A673 (cell line): ENCODE measurements around the gene ATP8A1.

ENCODE experiments used
- EZH2 ChIP-seq: fragments of 200-600 bp; sonication (generic); IDR thresholded peaks from 2 replicates; pipeline ENCODE4 v1.6.1; 2017; ENCODE audit warnings: borderline replicate concordance, low read depth, mild to moderate bottlenecking, mixed read lengths, antibody characterized with exemption, low read length; ENCODE audit not compliant: poor library complexity, severe bottlenecking
- TF ChIP-seq, protein P1 (sequence below): fragments of 300-800, 200-600 bp; sonication (generic); conservative IDR thresholded peaks from 2 replicates; pipeline ENCODE4 v1.5.1; 2017; ENCODE audit warnings: low read depth, mild to moderate bottlenecking, antibody characterized with exemption, low read length, moderate library complexity, mixed read lengths

DNA sequence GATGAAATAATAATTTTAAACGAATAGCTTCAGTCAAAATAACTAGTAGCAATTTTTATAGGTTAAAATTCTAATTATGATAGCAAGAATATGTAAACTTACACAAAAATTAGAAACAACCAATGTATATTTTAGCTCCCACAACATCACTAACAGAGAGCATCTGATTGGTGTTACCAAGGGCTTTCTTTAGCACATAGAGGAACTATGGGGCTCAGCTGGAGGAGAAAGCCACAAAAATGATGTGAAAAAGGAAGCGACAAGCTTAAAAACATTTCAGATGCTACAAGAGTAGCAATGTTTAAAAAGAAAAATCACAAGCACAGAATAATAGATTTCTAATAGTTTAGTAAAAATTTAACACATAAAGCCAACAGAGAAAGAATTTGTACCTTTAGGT, 56.3 kb downstream of the ATP8A1 start:
- TF ChIP-seq, protein P1, sequence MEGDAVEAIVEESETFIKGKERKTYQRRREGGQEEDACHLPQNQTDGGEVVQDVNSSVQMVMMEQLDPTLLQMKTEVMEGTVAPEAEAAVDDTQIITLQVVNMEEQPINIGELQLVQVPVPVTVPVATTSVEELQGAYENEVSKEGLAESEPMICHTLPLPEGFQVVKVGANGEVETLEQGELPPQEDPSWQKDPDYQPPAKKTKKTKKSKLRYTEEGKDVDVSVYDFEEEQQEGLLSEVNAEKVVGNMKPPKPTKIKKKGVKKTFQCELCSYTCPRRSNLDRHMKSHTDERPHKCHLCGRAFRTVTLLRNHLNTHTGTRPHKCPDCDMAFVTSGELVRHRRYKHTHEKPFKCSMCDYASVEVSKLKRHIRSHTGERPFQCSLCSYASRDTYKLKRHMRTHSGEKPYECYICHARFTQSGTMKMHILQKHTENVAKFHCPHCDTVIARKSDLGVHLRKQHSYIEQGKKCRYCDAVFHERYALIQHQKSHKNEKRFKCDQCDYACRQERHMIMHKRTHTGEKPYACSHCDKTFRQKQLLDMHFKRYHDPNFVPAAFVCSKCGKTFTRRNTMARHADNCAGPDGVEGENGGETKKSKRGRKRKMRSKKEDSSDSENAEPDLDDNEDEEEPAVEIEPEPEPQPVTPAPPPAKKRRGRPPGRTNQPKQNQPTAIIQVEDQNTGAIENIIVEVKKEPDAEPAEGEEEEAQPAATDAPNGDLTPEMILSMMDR = no peak
- no peak for TF ChIP-seq EZH2
